H1 (cell line): Measurements from ENCODE around the gene SLC9C1. TPM values are rescaled to one million over a fixed set of nuclear protein-coding genes. Genes with fewer than 3 reads are reported as not detected.

ENCODE experiments used
- CTCF ChIA-PET: fragments of 300-600 bp; sonication (Branson Sonifier 250); formaldehyde crosslinking; loops from one replicate; lab custom pipeline; 2021; ENCODE audit not compliant: partially characterized antibody; lab: Charles Lee
- POLR2A ChIA-PET: fragments of 300-600 bp; sonication (Branson Sonifier 250); formaldehyde crosslinking; loops from one replicate; lab custom pipeline; 2021; ENCODE audit warnings: inconsistent platforms; ENCODE audit not compliant: partially characterized antibody; lab: Charles Lee
- DNase-seq, 2 experiments: peaks; one replicate each; pipeline versions ENCODE4 v3.0.0 to v3.0.0-alpha.2; 2010 to 2022; ENCODE audit warnings: low spot score in 2 of 2, low read depth in 1 of 2, mixed read lengths in 1 of 2
- FAIRE-seq: peaks from 2 replicates; lab custom pipeline; 2011; peaks lifted over from hg19 to GRCh38; lab: Jason Lieb, UNC
- H2AFZ ChIP-seq: 2 replicates; pipeline ENCODE4 v1.8.1; 2012; ENCODE audit warnings: low read length, inconsistent platforms
- H2AK5ac ChIP-seq: 2 replicates; pipeline ENCODE4 v1.6.1; 2013; ENCODE audit warnings: low read depth, low read length
- H2BK120ac ChIP-seq: replicated peaks from 2 replicates; pipeline ENCODE3; 2013; ENCODE audit warnings: low read depth, low read length, inconsistent platforms
- H2BK12ac ChIP-seq: 2 replicates; pipeline ENCODE4 v1.6.1; 2013; ENCODE audit warnings: low read depth, low read length
- H2BK15ac ChIP-seq: 2 replicates; pipeline ENCODE4 v1.6.1; 2013; ENCODE audit warnings: low read length
- H2BK20ac ChIP-seq: 2 replicates; pipeline ENCODE4 v1.6.1; 2013; ENCODE audit warnings: low read length
- H2BK5ac ChIP-seq: 2 replicates; pipeline ENCODE4 v1.6.1; 2013; ENCODE audit warnings: low read depth, low read length
- H3K14ac ChIP-seq: 2 replicates; pipeline ENCODE4 v1.6.1; 2013; ENCODE audit warnings: inconsistent platforms; ENCODE audit not compliant: insufficient read length
- H3K18ac ChIP-seq: 2 replicates; pipeline ENCODE4 v1.6.1; 2013; ENCODE audit warnings: low read length; ENCODE audit errors: extremely low read depth
- H3K23ac ChIP-seq: 2 replicates; pipeline ENCODE4 v1.6.1; 2013; ENCODE audit warnings: inconsistent platforms; ENCODE audit not compliant: insufficient read length
- H3K23me2 ChIP-seq: 2 replicates; pipeline ENCODE4 v1.6.1; 2013; ENCODE audit warnings: low read depth, low read length
- H3K27ac ChIP-seq: 2 replicates; pipeline ENCODE4 v1.6.1; 2011; ENCODE audit warnings: low read depth, low read length, inconsistent platforms
- H3K27me3 ChIP-seq, 4 experiments: replicated peaks in 1 of 4; 1 replicate in 1 of 4; 2 replicates in 3 of 4; pipeline versions ENCODE4 v1.6.1 to v1.8.1; 2011 to 2013; ENCODE audit warnings: low read length in 3 of 4, mild to moderate bottlenecking in 3 of 4, inconsistent platforms in 2 of 4, mixed read lengths in 2 of 4, moderate library complexity in 1 of 4; ENCODE audit not compliant: control insufficient read depth in 3 of 4, insufficient read depth in 3 of 4; ENCODE audit errors: extremely low read depth in 1 of 4
- H3K36me3 ChIP-seq, 4 experiments: 2 replicates each; pipeline versions ENCODE4 v1.6.1 to v1.8.1; 2011 to 2013; ENCODE audit warnings: mild to moderate bottlenecking in 4 of 4, low read length in 3 of 4, moderate library complexity in 2 of 4, control low read depth in 1 of 4, inconsistent platforms in 1 of 4; ENCODE audit not compliant: insufficient read depth in 4 of 4, control insufficient read depth in 2 of 4
- H3K4ac ChIP-seq: replicated peaks from 2 replicates; pipeline ENCODE3; 2013; ENCODE audit warnings: low read length, low read depth, mixed read lengths, inconsistent platforms; ENCODE audit not compliant: insufficient read length
- H3K4me1 ChIP-seq, 4 experiments: replicated peaks in 1 of 4; 1 replicate in 1 of 4; 2 replicates in 3 of 4; pipeline versions ENCODE4 v1.6.1 to v1.8.1; 2011 to 2013; ENCODE audit warnings: low read length in 3 of 4, inconsistent platforms in 2 of 4, mixed read lengths in 1 of 4; ENCODE audit not compliant: insufficient read depth in 4 of 4, control insufficient read depth in 3 of 4
- H3K4me2 ChIP-seq, 2 experiments: 2 replicates each; pipeline versions ENCODE4 v1.6.1 to v1.8.1; 2011 to 2013; ENCODE audit warnings: low read depth in 2 of 2, low read length in 2 of 2, control low read depth in 1 of 2, inconsistent platforms in 1 of 2, mild to moderate bottlenecking in 1 of 2; ENCODE audit not compliant: insufficient read depth in 1 of 2
- H3K4me3 ChIP-seq, 4 experiments: fragments of 200-600, 300-600 bp in 1 of 4; sonication (generic), shearing (Covaris generic), sonication (Bioruptor Twin) in 1 of 4; 2 replicates each; pipeline versions ENCODE4 v1.5.1 to v1.8.1; 2011 to 2016; ENCODE audit warnings: low read length in 4 of 4, low read depth in 3 of 4, control low read depth in 2 of 4, inconsistent platforms in 2 of 4, mild to moderate bottlenecking in 2 of 4, mixed read lengths in 1 of 4, moderate library complexity in 1 of 4; ENCODE audit not compliant: insufficient read depth in 2 of 4; ENCODE audit errors: extremely low read depth in 1 of 4
- H3K56ac ChIP-seq: replicated peaks from 2 replicates; pipeline ENCODE3; 2013; ENCODE audit warnings: low read depth, mild to moderate bottlenecking, mixed read lengths, low read length, inconsistent platforms; ENCODE audit not compliant: insufficient read length
- H3K79me1 ChIP-seq: 2 replicates; pipeline ENCODE4 v1.6.1; 2013; ENCODE audit warnings: low read depth, low read length, control low read depth
- H3K79me2 ChIP-seq, 2 experiments: 2 replicates each; pipeline versions ENCODE4 v1.6.1 to v1.8.1; 2012 to 2013; ENCODE audit warnings: low read length in 2 of 2, mild to moderate bottlenecking in 2 of 2, inconsistent platforms in 1 of 2; ENCODE audit not compliant: insufficient read depth in 2 of 2, control insufficient read depth in 1 of 2
- H3K9ac ChIP-seq, 4 experiments: replicated peaks in 1 of 4; 1 replicate in 1 of 4; 2 replicates in 3 of 4; pipeline versions ENCODE4 v1.6.1 to v1.8.1; 2011 to 2013; ENCODE audit warnings: low read depth in 3 of 4, low read length in 3 of 4, control low read depth in 2 of 4, mild to moderate bottlenecking in 2 of 4, moderate library complexity in 2 of 4, inconsistent platforms in 1 of 4; ENCODE audit errors: extremely low read depth in 1 of 4
- H3K9me3 ChIP-seq, 2 experiments: 2 replicates each; pipeline versions ENCODE4 v1.6.1 to v1.8.1; 2012 to 2013; ENCODE audit warnings: mild to moderate bottlenecking in 2 of 2, moderate library complexity in 2 of 2, control low read depth in 1 of 2, inconsistent platforms in 1 of 2, low read depth in 1 of 2, low read length in 1 of 2, mixed read lengths in 1 of 2; ENCODE audit not compliant: insufficient read depth in 2 of 2
- H4K20me1 ChIP-seq, 2 experiments: replicated peaks in 1 of 2; 2 replicates each; pipeline versions ENCODE3 to v1.8.1; 2011 to 2013; ENCODE audit warnings: inconsistent platforms in 2 of 2, low read length in 2 of 2, mild to moderate bottlenecking in 1 of 2; ENCODE audit not compliant: insufficient read depth in 2 of 2, control insufficient read depth in 1 of 2
- H4K5ac ChIP-seq: 2 replicates; pipeline ENCODE4 v1.6.1; 2013; ENCODE audit warnings: low read length, low read depth, mixed read lengths, inconsistent platforms; ENCODE audit not compliant: insufficient read length
- H4K8ac ChIP-seq: 2 replicates; pipeline ENCODE4 v1.8.0; 2013; ENCODE audit warnings: mild to moderate bottlenecking, moderate library complexity, low read length, inconsistent platforms; ENCODE audit not compliant: insufficient read depth; ENCODE audit errors: extremely low read depth
- H4K91ac ChIP-seq: replicated peaks from 2 replicates; pipeline ENCODE3; 2013; ENCODE audit warnings: low read length, mixed read lengths, inconsistent platforms; ENCODE audit not compliant: insufficient read length
- WGBS, 2 experiments: shearing (Covaris generic) in 1 of 2; methylation state at CpG; one replicate each; pipeline versions ENCODE4 v1.1.6 to v1.1.7; 2013 to 2015; ENCODE audit warnings: low lambda C conversion rate in 2 of 2, mixed read lengths in 2 of 2, inconsistent platforms in 1 of 2, low coverage in 1 of 2, missing lambda C conversion rate in 1 of 2; ENCODE audit not compliant: insufficient replicate concordance in 2 of 2, insufficient coverage in 1 of 2, insufficient read length in 1 of 2; ENCODE audit errors: extremely low coverage in 1 of 2, missing lambda C conversion rate in 1 of 2; 5-methylcytosine and 5-hydroxymethylcytosine counted together
- polyA plus RNA-seq, 7 experiments: library from polyadenylated mRNA; depleted of rRNA in 3 of 7; stranded (reverse) in 5 of 7; unstranded in 2 of 7; fragments of >200 nt in 5 of 7; fragments of 200-250 nt in 2 of 7; gene quantifications; 1 replicate in 5 of 7; 2 replicates in 1 of 7; 4 replicates in 1 of 7; pipeline versions ENCODE4 v1.2.1 to v1.2.3, GENCODE V29; 2011 to 2013; ENCODE audit warnings: missing spikeins in 2 of 7, mixed read lengths in 2 of 7
- total RNA-seq: library from RNA; stranded (reverse); fragmentation: NEBNext Ultra II Directional; extraction: Animal tissue kit (Norgen Biotek cat#: 25700); gene quantifications from 2 replicates; pipeline ENCODE4 v1.2.1, GENCODE V29; 2021
- TF ChIP-seq, protein P1 (sequence below): IDR thresholded peaks from 2 replicates; pipeline ENCODE4 v1.6.1; 2012; ENCODE audit warnings: low read length, inconsistent platforms

The SLC9C1 gene
- total and polyA plus RNA-seq, 2 of the 8 experiments (the other 6 are each of a cell fraction or from before 2014, with no cell fraction given), result 0.15 to 0.24 TPM

DNA sequence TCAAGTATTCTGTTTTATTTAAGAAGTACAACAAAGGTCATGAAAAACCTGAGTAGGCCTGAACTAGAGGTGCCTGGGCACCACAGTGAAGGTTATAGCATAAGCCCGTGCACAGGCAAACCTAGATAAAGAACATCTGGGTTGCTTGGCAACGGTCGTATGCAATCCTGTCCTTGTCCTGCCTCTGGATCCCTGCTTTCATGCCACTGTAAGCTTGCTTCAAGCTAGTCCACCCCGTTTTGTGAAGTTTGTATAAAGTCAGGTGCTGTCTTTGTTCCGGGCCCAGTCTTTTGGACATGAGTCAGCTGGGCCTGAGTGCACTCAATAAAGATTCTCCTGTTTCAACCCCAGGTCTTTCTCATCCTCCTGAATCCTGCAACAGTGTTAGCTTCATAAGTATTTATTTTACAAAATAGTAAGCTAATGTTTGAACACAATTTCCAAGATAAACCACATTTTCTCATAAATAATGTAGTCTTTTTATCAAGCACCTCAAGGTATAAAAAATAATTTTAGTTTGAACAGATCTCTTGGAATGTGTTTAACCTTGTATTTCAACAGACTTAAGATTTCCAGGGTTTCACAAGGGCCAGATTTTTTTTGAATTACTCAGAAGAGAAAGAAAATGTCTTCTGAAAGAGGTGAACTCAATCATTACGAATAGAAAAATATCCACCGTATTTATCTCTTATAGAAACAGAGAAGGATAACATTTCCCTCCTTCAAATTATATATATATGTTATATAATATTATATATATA is 14.3 kb upstream of the SLC9C1 start:
- Histone ChIP-seq H3K79me2 (no peaks in the 10 kb centered on the region), H3K4ac (no peak overlapping the region), H3K4me3 (no peak overlapping the region), H2BK15ac (no peak overlapping the region), H3K9ac (no peak overlapping the region), H3K27me3 (no peaks in the 10 kb centered on the region), H4K8ac (no peak overlapping the region), H2BK20ac (no peak overlapping the region), H3K4me1 (peaks cover 11 to 23% (median 16%) of the 10 kb centered on the region in 4 experiments; a peak in 6 of 7 replicates), H3K56ac (no peak overlapping the region), H3K4me2 (peak overlapping the region in 1 of 2 experiments; percentile 16; a peak in 1 of 4 replicates), H3K23ac (no peak overlapping the region), H4K5ac (no peak overlapping the region), H4K20me1 (no peaks in the 10 kb centered on the region), H2AFZ (0 out of 2 replicates have a peak overlapping the region, but pooled peaks have one; percentile 48), H2BK120ac (peak overlapping the region; percentile 33), H3K27ac (no peak overlapping the region), H3K79me1 (no peaks in the 10 kb centered on the region), H3K9me3 (no peaks in the 10 kb centered on the region), H2AK5ac (no peak overlapping the region), H2BK5ac (no peak overlapping the region), H3K14ac (no peak overlapping the region), H2BK12ac (peak overlapping the region; percentile 79; the same call in 1 of the 2 replicates), H3K18ac (no peak overlapping the region), H3K36me3 (no peaks in the 10 kb centered on the region; a peak in 1 of 8 replicates), H4K91ac (peak overlapping the region; percentile 54), H3K23me2 (peaks cover 5% of the 10 kb centered on the region; the same call in 1 of the 2 replicates)
- ChIA-PET CTCF (interaction anchor here (1.1 to 2.7 kb wide), 2 partner anchors 11 to 14 kb away, joined by 3 to 8 read pairs; no protein-coding TSS in a partner anchor), POLR2A (interaction anchor here (1.0 to 1.6 kb wide), 4 partner anchors 13 to 177 kb away, joined by 3 to 4 read pairs (median 4); no protein-coding TSS in a partner anchor)
- no peak for DNase-seq
- FAIRE-seq, result peak; percentile 68
- 72% methylated on average over 7 of the region's 7 CpGs; no CpG with 5 or more reads in 1 of the 2 experiments for WGBS, 2 experiments
- TF ChIP-seq, protein P1, sequence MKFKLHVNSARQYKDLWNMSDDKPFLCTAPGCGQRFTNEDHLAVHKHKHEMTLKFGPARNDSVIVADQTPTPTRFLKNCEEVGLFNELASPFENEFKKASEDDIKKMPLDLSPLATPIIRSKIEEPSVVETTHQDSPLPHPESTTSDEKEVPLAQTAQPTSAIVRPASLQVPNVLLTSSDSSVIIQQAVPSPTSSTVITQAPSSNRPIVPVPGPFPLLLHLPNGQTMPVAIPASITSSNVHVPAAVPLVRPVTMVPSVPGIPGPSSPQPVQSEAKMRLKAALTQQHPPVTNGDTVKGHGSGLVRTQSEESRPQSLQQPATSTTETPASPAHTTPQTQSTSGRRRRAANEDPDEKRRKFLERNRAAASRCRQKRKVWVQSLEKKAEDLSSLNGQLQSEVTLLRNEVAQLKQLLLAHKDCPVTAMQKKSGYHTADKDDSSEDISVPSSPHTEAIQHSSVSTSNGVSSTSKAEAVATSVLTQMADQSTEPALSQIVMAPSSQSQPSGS, result no peak
